Kidney (tissue), 14 donors: ENCODE results near the gene SULT1C2. TPM values are rescaled to one million over a fixed set of nuclear protein-coding genes. Genes with fewer than 3 reads are reported as not detected.
A peak's percentile ranks its signal among the peaks of the same experiment; 100 is the strongest.

Source experiments
- DNase-seq, 5 donors: peaks; one replicate each; pipeline ENCODE4 v3.0.0-alpha.2; 2013 to 2020
- FAIRE-seq: peaks from 2 replicates; lab custom pipeline; 2012; peaks lifted over from hg19 to GRCh38; lab: Jason Lieb, UNC
- H3K27ac ChIP-seq, 2 donors: one replicate each; pipeline ENCODE4 v1.7.0; 2013; ENCODE audit warnings: low read depth in 2 of 2, low read length in 2 of 2, inconsistent platforms in 1 of 2
- H3K27me3 ChIP-seq: one replicate; pipeline ENCODE4 v1.7.1; 2013; ENCODE audit warnings: low read length, inconsistent platforms; ENCODE audit not compliant: control insufficient read depth, insufficient read depth
- H3K36me3 ChIP-seq, 3 donors: one replicate each; pipeline versions ENCODE4 v1.7.0 to v1.7.1; 2013; ENCODE audit warnings: low read length in 3 of 3, control low read depth in 1 of 3, inconsistent platforms in 1 of 3; ENCODE audit not compliant: insufficient read depth in 3 of 3, control insufficient read depth in 2 of 3
- H3K4me1 ChIP-seq, 3 donors: one replicate each; pipeline versions ENCODE4 v1.7.0 to v1.7.1; 2013; ENCODE audit warnings: low read length in 3 of 3, inconsistent platforms in 1 of 3, low read depth in 1 of 3; ENCODE audit not compliant: control insufficient read depth in 2 of 3, insufficient read depth in 2 of 3
- H3K4me3 ChIP-seq, 3 donors: one replicate each; pipeline versions ENCODE4 v1.7.0 to v1.8.1; 2013; ENCODE audit warnings: low read length in 3 of 3, control low read depth in 1 of 3, inconsistent platforms in 1 of 3
- H3K9ac ChIP-seq, 3 donors: one replicate each; pipeline versions ENCODE4 v1.7.0 to v1.7.1; 2013; ENCODE audit warnings: low read length in 3 of 3, control low read depth in 1 of 3, inconsistent platforms in 1 of 3
- H3K9me3 ChIP-seq, 3 donors: one replicate each; pipeline versions ENCODE4 v1.7.0 to v1.7.1; 2013; ENCODE audit warnings: low read length in 3 of 3, control low read depth in 1 of 3, inconsistent platforms in 1 of 3; ENCODE audit not compliant: control insufficient read depth in 2 of 3, insufficient read depth in 1 of 3
- CTCF ChIP-seq: IDR thresholded peaks from 3 replicates; pipeline ENCODE4 v1.5.1; 2012; ENCODE audit warnings: mild to moderate bottlenecking, moderate library complexity, borderline replicate concordance; ENCODE audit not compliant: insufficient read depth; ENCODE audit errors: extremely low read depth
- intact Hi-C: fragments of 100-400 bp; cut with DNase I; formaldehyde crosslinking; loops from one replicate; pipeline ENCODE4 v1.11.1; 2022
- polyA plus RNA-seq: library from polyadenylated mRNA; stranded (reverse); fragments of 350-450 nt; fragmentation: Illumina TruSeq; extraction: RNeasy Lipid Tissue Mini Kit (QIAGEN cat#74804); gene quantifications from one replicate; pipeline ENCODE4 v1.2.3, GENCODE V29; 2014; ENCODE audit warnings: low read depth, low replicate concordance; ENCODE audit not compliant: insufficient read depth
- total RNA-seq: library from RNA; stranded (reverse); fragmentation: NEBNext Ultra II Directional; extraction: Animal tissue kit (Norgen Biotek cat#: 25700); gene quantifications from one replicate; pipeline ENCODE4 v1.2.1, GENCODE V29; 2021
- donor health status: control.
- donor health status: control.
- donor health status: control.
- donor health status: control.
- donor health status: control.
- donor health status: DM: yes; HTN: yes; CAD: no.
- donor health status: Normal renal cell carcinoma (clear cell type).

Gene SULT1C2
- total and polyA plus RNA-seq, 2 donors from 2014 or later: 67.4 to 117 TPM

GRCh38 chr2:108314586-108315296 is 26.0 kb downstream of the SULT1C2 start:
- FAIRE-seq: no peak
- H3K27ac ChIP-seq: peak overlapping the region; percentile 68 to 82

GRCh38 chr2:108315444-108315934 is 26.8 kb downstream of the SULT1C2 start:
- DNase-seq (peak in 4 of 5 donors; percentile 53 to 85 (median 72)), FAIRE-seq (peak; percentile 62)
- Histone ChIP-seq H3K27ac (peak overlapping the region; percentile 68 to 82), H3K27me3 (no peaks in the 10 kb centered on the region), H3K9ac (peak overlapping the region in 1 of 3 donors; percentile 21), H3K36me3 (no peaks in the 10 kb centered on the region), H3K4me1 (peaks cover 11 to 21% (median 16%) of the 10 kb centered on the region in 3 donors), H3K4me3 (no peak overlapping the region), H3K9me3 (no peaks in the 10 kb centered on the region)
- TF ChIP-seq CTCF: no peak
- intact Hi-C loops: no loop called here

More at GRCh38 chr2:108314586-108315296, 26.0 kb downstream of the SULT1C2 start:
- DNase-seq: no peak
- peaks cover 11 to 21% (median 16%) of the 10 kb centered on the region in 3 donors for H3K4me1 ChIP-seq
- intact Hi-C loops: no loop called here
- H3K36me3 ChIP-seq: no peaks in the 10 kb centered on the region
- no peak for TF ChIP-seq CTCF
- no peaks in the 10 kb centered on the region for H3K27me3 ChIP-seq
- no peaks in the 10 kb centered on the region for H3K9me3 ChIP-seq
- no peak overlapping the region for H3K4me3 ChIP-seq
- peak overlapping the region in 1 of 3 donors; percentile 21 for H3K9ac ChIP-seq

GRCh38 chr2:108316033-108316432 is 27.3 kb downstream of the SULT1C2 start:
- no peak for TF ChIP-seq CTCF
- no peaks in the 10 kb centered on the region for H3K27me3 ChIP-seq
- peak in 3 of 5 donors; percentile 17 to 60 (median 41) for DNase-seq
- peaks cover 11 to 21% (median 16%) of the 10 kb centered on the region in 3 donors for H3K4me1 ChIP-seq
- no peak for FAIRE-seq
- no peak overlapping the region for H3K4me3 ChIP-seq
- intact Hi-C loops: no loop called here
- peak overlapping the region; percentile 68 to 82 for H3K27ac ChIP-seq
- H3K9me3 ChIP-seq: no peaks in the 10 kb centered on the region
- no peaks in the 10 kb centered on the region for H3K36me3 ChIP-seq
- H3K9ac ChIP-seq: peak overlapping the region in 1 of 3 donors; percentile 21
